ENCODE data around the gene KCNQ1. TPM values are rescaled to one million over a fixed set of nuclear protein-coding genes. Genes with fewer than 3 reads are reported as not detected.

KCNQ1 gene
- total RNA-seq, 1 experiment from 2014 or later, result 9.2 TPM

DNA sequence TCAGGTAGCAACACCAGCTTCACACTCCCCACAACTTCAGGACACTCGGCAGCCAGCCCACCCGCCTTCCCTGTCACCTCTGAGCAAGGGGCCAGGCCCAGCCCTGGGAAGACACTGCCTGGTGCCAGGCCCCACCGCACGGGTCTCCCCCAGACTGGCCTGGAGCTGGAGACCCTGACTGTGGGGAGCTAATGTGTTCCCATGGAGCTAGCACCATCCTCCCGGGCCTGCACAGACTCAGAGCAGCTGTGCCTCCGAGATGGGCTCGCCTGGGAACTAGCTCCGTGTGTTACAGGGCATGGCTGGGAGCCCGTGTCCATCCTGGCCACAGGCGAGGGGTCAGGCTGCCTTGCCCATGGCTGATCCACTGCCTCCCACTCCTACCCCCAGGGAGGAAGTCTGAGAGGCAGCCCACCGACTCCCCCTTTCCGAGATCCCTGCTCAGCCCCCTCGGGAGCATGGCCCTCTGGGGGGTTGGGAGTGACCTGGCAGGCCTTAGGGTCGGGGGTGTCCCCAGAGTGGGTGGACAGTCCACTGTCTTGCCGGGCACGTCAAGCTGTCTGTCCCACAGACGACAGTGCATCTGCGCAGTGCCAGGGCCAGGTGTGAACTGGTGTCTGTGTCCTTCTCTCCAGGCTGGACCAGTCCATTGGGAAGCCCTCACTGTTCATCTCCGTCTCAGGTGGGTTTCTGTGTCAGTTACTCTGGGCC is 331.7 kb downstream of the KCNQ1 start:
- intact Hi-C loops (cut with micrococcal nuclease; ENCODE audit: unreplicated experiment), result no loop called here
- no peak overlapping the region for H3K27ac Mint-ChIP-seq (ENCODE audit: unreplicated experiment)
- H3K27me3 Mint-ChIP-seq (ENCODE audit: unreplicated experiment), result peaks cover 17% of the 10 kb centered on the region
- H3K9me3 Mint-ChIP-seq (ENCODE audit: low read depth, unreplicated experiment), result no peaks in the 10 kb centered on the region
- no TSS peak for BruUV-seq (replicated peaks)
- H3K4me3 Mint-ChIP-seq (ENCODE audit: low read depth, unreplicated experiment), result no peak overlapping the region
- CTCF ChIA-PET, result no interaction called here
- no peaks in the 10 kb centered on the region for H3K36me3 Mint-ChIP-seq (ENCODE audit: insufficient read depth, unreplicated experiment)
- TF ChIP-seq CTCF (IDR thresholded peaks at IDR 0.05; ENCODE audit: unreplicated experiment), result no peak
- no peak for DNase-seq
- H3K4me1 Mint-ChIP-seq (ENCODE audit: low read depth, unreplicated experiment), result peaks cover 8% of the 10 kb centered on the region

- Mint-ChIP-seq H3K27ac (ENCODE audit: unreplicated experiment) (no peak overlapping the region), H3K36me3 (ENCODE audit: insufficient read depth, unreplicated experiment) (no peaks in the 10 kb centered on the region), H3K4me1 (ENCODE audit: low read depth, unreplicated experiment) (peaks cover 8% of the 10 kb centered on the region), H3K9me3 (ENCODE audit: low read depth, unreplicated experiment) (no peaks in the 10 kb centered on the region), H3K4me3 (ENCODE audit: low read depth, unreplicated experiment) (no peak overlapping the region), H3K27me3 (ENCODE audit: unreplicated experiment) (peaks cover 16% of the 10 kb centered on the region)
- no peak for TF ChIP-seq CTCF (IDR thresholded peaks at IDR 0.05; ENCODE audit: unreplicated experiment)
- no TSS peak for BruUV-seq (replicated peaks)
- DNase-seq, result peak; percentile 3
- intact Hi-C loops (cut with micrococcal nuclease; ENCODE audit: unreplicated experiment), result no loop called here
- CTCF ChIA-PET, result no interaction called here
Observed at GRCh38 chr11:2777386-2777785, 332.6 kb downstream of the KCNQ1 start.

GRCh38 chr11:2777871-2778629 is 333.2 kb downstream of the KCNQ1 start:
- intact Hi-C loops (cut with micrococcal nuclease; ENCODE audit: unreplicated experiment), result no loop called here
- no peak for TF ChIP-seq CTCF (IDR thresholded peaks at IDR 0.05; ENCODE audit: unreplicated experiment)
- H3K9me3 Mint-ChIP-seq (ENCODE audit: low read depth, unreplicated experiment), result no peaks in the 10 kb centered on the region
- H3K4me1 Mint-ChIP-seq (ENCODE audit: low read depth, unreplicated experiment), result peaks cover 8% of the 10 kb centered on the region
- no peak overlapping the region for H3K4me3 Mint-ChIP-seq (ENCODE audit: low read depth, unreplicated experiment)
- CTCF ChIA-PET, result interaction anchor here (1.3 to 1.5 kb wide), 2 partner anchors 47 to 245 kb away, joined by 4 to 5 read pairs; no protein-coding TSS in a partner anchor
- H3K27me3 Mint-ChIP-seq (ENCODE audit: unreplicated experiment), result peaks cover 9% of the 10 kb centered on the region
- H3K27ac Mint-ChIP-seq (ENCODE audit: unreplicated experiment), result no peak overlapping the region
- no TSS peak for BruUV-seq (replicated peaks)
- peak; percentile 0 for DNase-seq
- no peaks in the 10 kb centered on the region for H3K36me3 Mint-ChIP-seq (ENCODE audit: insufficient read depth, unreplicated experiment)

DNA sequence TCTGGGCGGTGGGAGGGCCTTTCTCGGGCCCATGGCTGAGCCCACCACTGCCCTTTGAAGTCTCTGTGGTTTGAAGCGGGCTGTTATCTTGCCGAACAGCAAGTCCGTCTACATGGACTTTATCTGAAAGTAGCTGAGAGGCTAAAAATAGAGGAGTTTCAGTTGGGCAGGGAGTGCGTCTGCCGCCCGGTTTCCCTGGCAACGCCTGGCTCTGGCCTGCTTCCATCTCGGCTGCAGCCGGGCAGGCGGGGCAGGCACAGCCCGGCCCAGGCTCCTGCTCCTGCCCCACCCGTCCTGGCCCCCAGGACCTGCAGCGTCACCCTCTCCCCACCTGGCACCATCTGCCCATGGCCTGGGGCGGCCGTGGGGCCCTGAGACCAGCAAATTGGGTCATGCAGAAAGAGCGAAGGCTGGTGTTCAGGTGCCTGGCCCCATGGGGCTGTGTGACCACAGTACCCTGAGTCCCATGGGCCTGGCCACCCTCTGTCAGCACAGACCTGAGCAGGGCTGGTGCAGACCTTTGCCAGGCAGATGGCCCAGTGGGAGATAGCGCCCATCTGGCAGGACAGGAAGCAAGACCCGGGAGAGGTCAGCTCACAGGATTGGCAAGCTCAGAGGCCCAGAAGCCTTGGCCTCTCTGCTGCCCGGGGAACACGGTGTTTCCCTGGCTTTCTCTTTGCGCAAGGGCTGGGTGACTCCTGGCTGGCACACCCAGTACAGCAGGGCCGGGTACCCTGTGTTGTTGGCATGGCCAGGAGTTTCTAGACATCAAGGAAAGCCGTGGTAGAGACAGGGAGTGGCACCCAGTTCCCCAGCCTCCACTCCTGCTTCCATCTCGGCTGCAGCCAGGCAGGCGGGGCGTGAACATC is 334.1 kb downstream of the KCNQ1 start:
- H3K27me3 Mint-ChIP-seq (ENCODE audit: unreplicated experiment), result peaks cover 1% of the 10 kb centered on the region
- H3K36me3 Mint-ChIP-seq (ENCODE audit: insufficient read depth, unreplicated experiment), result no peaks in the 10 kb centered on the region
- TF ChIP-seq CTCF (IDR thresholded peaks at IDR 0.05; ENCODE audit: unreplicated experiment), result no peak
- peaks cover 8% of the 10 kb centered on the region for H3K4me1 Mint-ChIP-seq (ENCODE audit: low read depth, unreplicated experiment)
- intact Hi-C loops (cut with micrococcal nuclease; ENCODE audit: unreplicated experiment), result no loop called here
- no peak overlapping the region for H3K27ac Mint-ChIP-seq (ENCODE audit: unreplicated experiment)
- H3K4me3 Mint-ChIP-seq (ENCODE audit: low read depth, unreplicated experiment), result no peak overlapping the region
- peak; percentile 68 for DNase-seq
- CTCF ChIA-PET, result interaction anchor here (1.0 to 1.5 kb wide), 3 partner anchors 46 to 245 kb away, joined by 3 to 5 read pairs (median 4); no protein-coding TSS in a partner anchor
- BruUV-seq (replicated peaks), result no TSS peak
- H3K9me3 Mint-ChIP-seq (ENCODE audit: low read depth, unreplicated experiment), result no peaks in the 10 kb centered on the region

All from Calu3 (cell line).